Psoas muscle (tissue), 8 donors: Measurements from ENCODE around the gene MLH3. TPM values are rescaled to one million over a fixed set of nuclear protein-coding genes. Genes with fewer than 3 reads are reported as not detected.

Experiments
- ATAC-seq, 4 donors: fragments of 200-7000 bp; cut with Tn5 transposase; one replicate each; pipeline ENCODE4 v1.9.1; 2020; ENCODE audit warnings: moderate library complexity in 3 of 4, mild to moderate bottlenecking in 2 of 4
- DNase-seq, 2 donors: peaks; one replicate each; pipeline ENCODE4 v3.0.0-alpha.2; 2020
- H3K27ac ChIP-seq: fragments of 200-600 bp; one replicate; pipeline ENCODE4 v1.8.0; 2022
- H3K27me3 ChIP-seq, 3 donors: fragments of 200-600 bp in 1 of 3; one replicate each; pipeline versions ENCODE4 v1.6.1 to v1.8.0; 2013 to 2022; ENCODE audit warnings: low read length in 2 of 3, mild to moderate bottlenecking in 2 of 3, moderate library complexity in 1 of 3; ENCODE audit not compliant: insufficient read depth in 3 of 3
- H3K36me3 ChIP-seq, 2 donors: fragments of 200-600 bp in 1 of 2; one replicate each; pipeline versions ENCODE4 v1.6.1 to v1.8.0; 2013 to 2022; ENCODE audit warnings: low read depth in 1 of 2, mild to moderate bottlenecking in 1 of 2, moderate library complexity in 1 of 2; ENCODE audit not compliant: insufficient read depth in 1 of 2
- H3K4me1 ChIP-seq: fragments of 200-600 bp; one replicate; pipeline ENCODE4 v1.8.0; 2022
- H3K4me3 ChIP-seq: fragments of 200-600 bp; one replicate; pipeline ENCODE4 v1.8.0; 2022; ENCODE audit warnings: mild to moderate bottlenecking
- H3K9me3 ChIP-seq: fragments of 200-600 bp; one replicate; pipeline ENCODE4 v1.8.0; 2022
- WGBS, 3 donors: extraction: QIAGEN DNeasy Blood & Tissue Kit; methylation state at CpG; one replicate each; pipeline versions ENCODE4 v1.1.6 to v1.1.7; 2013; 5-methylcytosine and 5-hydroxymethylcytosine counted together
- intact Hi-C, 2 donors: fragments of 100-400 bp; cut with DNase I; formaldehyde crosslinking; loops; one replicate each; pipeline versions ENCODE4 v1.11.0 to v1.14.2; 2022
- long read RNA-seq, 2 donors: library from polyadenylated mRNA; unstranded; transcript quantifications; one replicate each; pipeline ENCODE4 v2.0.0, GENCODE V29; 2021
- polyA plus RNA-seq, 3 donors: library from polyadenylated mRNA; stranded (reverse); fragments of 200-250 nt; gene quantifications; one replicate each; pipeline ENCODE4 v1.2.3, GENCODE V29; 2013
- total RNA-seq, 4 donors: library from RNA; stranded (reverse); fragmentation: NEBNext Ultra II Directional in 2 of 4; extraction: Animal tissue kit (Norgen Biotek cat#: 25700) in 2 of 4; gene quantifications; one replicate each; pipeline versions ENCODE4 v1.2.1 to v1.2.4, GENCODE V29; 2021 to 2023
- TF ChIP-seq, protein P1 (sequence below): fragments of 200-600 bp; IDR thresholded peaks from one replicate; pipeline ENCODE4 v1.8.0; 2022; ENCODE audit warnings: antibody characterized with exemption
- donor health status: healthy with polysubstance abuse.
- donor health status: DM: no; HTN: no; CAD: no; lungs with moderate emphysema.
- donor health status: Bipolar disorder and iron deficiency.
- donor health status: healthy.
- donor health status: DM: yes; HTN: yes; CAD: no.
- donor health status: DM: no; HTN: no; CAD: no.
- donor health status: DM: no; HTN: no; CAD: no.
- donor health status: DM: yes; HTN: yes; CAD: no.

MLH3 gene
- 10 to 100 TPM; 12.5 to 24.1 (median 17.2) TPM for total RNA-seq
- polyA plus RNA-seq: 10 to 100 TPM in 1 of 3 donors, 1 to 10 TPM in 2; 7.9 to 15.7 (median 10.0) TPM
- long read RNA-seq, donor 1, full-length matches to known transcripts: 3 of 11 reads
- long read RNA-seq, donor 1, partial matches to known transcripts: 6 of 11 reads
- long read RNA-seq, donor 1, other reads (novel, unspliced or antisense): 2 of 11 reads
- long read RNA-seq, donor 2, partial matches to known transcripts: 5 of 11 reads
- long read RNA-seq, donor 2, other reads (novel, unspliced or antisense): 6 of 11 reads

- TF ChIP-seq, protein P1, sequence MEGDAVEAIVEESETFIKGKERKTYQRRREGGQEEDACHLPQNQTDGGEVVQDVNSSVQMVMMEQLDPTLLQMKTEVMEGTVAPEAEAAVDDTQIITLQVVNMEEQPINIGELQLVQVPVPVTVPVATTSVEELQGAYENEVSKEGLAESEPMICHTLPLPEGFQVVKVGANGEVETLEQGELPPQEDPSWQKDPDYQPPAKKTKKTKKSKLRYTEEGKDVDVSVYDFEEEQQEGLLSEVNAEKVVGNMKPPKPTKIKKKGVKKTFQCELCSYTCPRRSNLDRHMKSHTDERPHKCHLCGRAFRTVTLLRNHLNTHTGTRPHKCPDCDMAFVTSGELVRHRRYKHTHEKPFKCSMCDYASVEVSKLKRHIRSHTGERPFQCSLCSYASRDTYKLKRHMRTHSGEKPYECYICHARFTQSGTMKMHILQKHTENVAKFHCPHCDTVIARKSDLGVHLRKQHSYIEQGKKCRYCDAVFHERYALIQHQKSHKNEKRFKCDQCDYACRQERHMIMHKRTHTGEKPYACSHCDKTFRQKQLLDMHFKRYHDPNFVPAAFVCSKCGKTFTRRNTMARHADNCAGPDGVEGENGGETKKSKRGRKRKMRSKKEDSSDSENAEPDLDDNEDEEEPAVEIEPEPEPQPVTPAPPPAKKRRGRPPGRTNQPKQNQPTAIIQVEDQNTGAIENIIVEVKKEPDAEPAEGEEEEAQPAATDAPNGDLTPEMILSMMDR: no peak
- peaks cover 30% of the 10 kb centered on the region for H3K4me1 ChIP-seq
- DNase-seq: peak; percentile 86 to 93
- WGBS, 3 donors: 1 to 2% (median 1%) methylated on average over 54 to 59 of the region's 59 CpGs
- intact Hi-C loops: no loop called here
- peak within 1 kb of the TSS; percentile 85 for H3K4me3 ChIP-seq
- H3K27me3 ChIP-seq: no peaks in the 10 kb centered on the region
- peak; percentile 89 to 93 (median 90) for ATAC-seq
- no peaks in the 10 kb centered on the region for H3K9me3 ChIP-seq
- peaks cover 0 to 29% of the 10 kb centered on the region in 2 donors for H3K36me3 ChIP-seq
- peak within 1 kb of the TSS; percentile 89 for H3K27ac ChIP-seq
Observed at GRCh38 chr14:75050852-75051555, at the start of gene MLH3. TSS of gene MLH3 (minus strand) at chr14:75051467. CDS start at chr14:75049655, 1,812 bp downstream.

DNA sequence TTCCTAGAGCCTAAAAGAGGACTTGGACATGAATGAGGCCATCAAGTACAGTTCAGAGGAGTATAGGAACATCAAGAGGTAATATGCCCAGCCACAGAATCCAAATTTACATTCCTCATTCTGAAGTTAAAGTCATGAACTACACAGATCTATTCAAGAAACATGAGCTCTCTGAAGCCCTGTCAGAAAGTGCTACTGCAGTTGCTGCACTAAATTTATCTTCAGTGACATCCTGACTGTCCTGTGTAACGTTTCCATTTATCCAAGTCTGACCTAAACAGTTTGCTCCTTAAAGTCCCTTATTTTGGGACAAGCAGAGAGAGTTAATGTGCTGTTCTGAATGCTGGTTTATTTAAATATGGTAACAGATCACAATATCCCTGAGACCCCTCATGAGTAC, 47.4 kb upstream of the MLH3 start:
- intact Hi-C loops: no loop called here
- ATAC-seq: peak; percentile 61 to 84 (median 75)

DNA sequence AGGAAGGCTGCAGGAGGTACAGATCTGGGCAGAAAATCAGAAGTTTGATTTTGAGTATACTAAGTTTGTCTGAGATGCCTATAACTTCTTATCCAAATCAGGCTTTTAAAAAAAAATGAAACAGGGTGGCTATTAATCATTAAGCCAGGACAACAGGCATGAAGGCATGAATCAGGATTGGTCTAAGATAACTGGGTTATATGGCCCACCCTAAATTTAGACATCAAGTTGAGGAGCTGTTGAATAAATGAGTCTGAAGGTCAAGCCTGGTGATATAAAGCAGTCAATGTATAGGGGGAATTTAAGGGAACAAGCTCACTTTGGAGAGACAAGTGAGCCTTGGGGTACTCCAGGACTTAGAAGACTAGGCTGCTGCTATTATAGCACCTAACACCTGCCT, 46.9 kb upstream of the MLH3 start:
- H3K9me3 ChIP-seq: no peaks in the 10 kb centered on the region
- intact Hi-C loops: no loop called here

More for the DNA sequence above, 47.4 kb upstream of the MLH3 start:
- H3K4me3 ChIP-seq: peak overlapping the region; percentile 19
- TF ChIP-seq, protein P1: no peak
- DNase-seq: no peak
- H3K9me3 ChIP-seq: no peaks in the 10 kb centered on the region
- peaks cover 15% of the 10 kb centered on the region for H3K4me1 ChIP-seq
- H3K27me3 ChIP-seq: no peaks in the 10 kb centered on the region
- H3K36me3 ChIP-seq: peaks cover 0 to 96% of the 10 kb centered on the region in 2 donors
- WGBS, 3 donors: 18 to 32% (median 24%) methylated on average over 1 of the region's 1 CpG
- H3K27ac ChIP-seq: peak overlapping the region; percentile 94

GRCh38 chr14:75096959-75097358, 45.7 kb upstream of the MLH3 start:
- H3K9me3 ChIP-seq: no peaks in the 10 kb centered on the region
- peaks cover 15% of the 10 kb centered on the region for H3K4me1 ChIP-seq
- no peaks in the 10 kb centered on the region for H3K27me3 ChIP-seq
- H3K4me3 ChIP-seq: no peak overlapping the region
- ATAC-seq: peak; percentile 87 to 94 (median 91)
- 48 to 63% (median 61%) methylated on average over 6 of the region's 6 CpGs for WGBS, 3 donors
- intact Hi-C loops: no loop called here
- H3K27ac ChIP-seq: peak overlapping the region; percentile 94
- H3K36me3 ChIP-seq: peaks cover 0 to 97% of the 10 kb centered on the region in 2 donors
- TF ChIP-seq, protein P1: no peak
- DNase-seq: peak in 1 of 2 donors; percentile 25

More for the DNA sequence above, 46.9 kb upstream of the MLH3 start:
- TF ChIP-seq, protein P1: no peak
- Histone ChIP-seq H3K36me3 (peaks cover 0 to 96% of the 10 kb centered on the region in 2 donors), H3K27ac (peak overlapping the region; percentile 94), H3K4me1 (peaks cover 15% of the 10 kb centered on the region), H3K27me3 (no peaks in the 10 kb centered on the region), H3K4me3 (peak overlapping the region; percentile 19)
- peak in 3 of 4 donors; percentile 10 to 25 (median 25) for ATAC-seq
- DNase-seq: no peak
